Posterior cingulate gyrus (tissue), 11 donors: ENCODE data around the gene ARFGEF3.

Experiments used
- DNase-seq, 10 donors: peaks; one replicate each; pipeline versions ENCODE4 v3.0.0 to v3.0.0-alpha.2; 2020 to 2021; ENCODE audit warnings: mixed read lengths in 3 of 10
- intact Hi-C: fragments of 100-400 bp; cut with DNase I; formaldehyde crosslinking; loops from one replicate; pipeline ENCODE4 v1.15.1; 2023

ARFGEF3 gene

DNA sequence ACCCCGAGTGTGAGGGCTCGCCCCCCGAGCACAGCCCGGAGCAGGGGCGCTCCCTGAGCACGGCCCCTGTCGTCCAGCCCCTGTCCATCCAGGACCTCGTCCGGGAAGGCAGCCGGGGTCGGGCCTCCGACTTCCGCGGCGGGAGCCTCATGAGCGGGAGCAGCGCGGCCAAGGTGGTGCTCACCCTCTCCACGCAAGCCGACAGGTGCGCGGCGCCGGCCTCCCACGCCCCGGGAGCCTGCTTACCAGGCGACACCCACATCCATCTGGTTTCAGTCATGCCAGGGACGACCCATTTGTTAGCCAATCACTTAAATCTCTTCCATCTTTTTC is 130.1 kb downstream of the ARFGEF3 start:
- intact Hi-C loops, result no loop called here
- DNase-seq, result peak in 8 of 10 donors; percentile 39 to 93 (median 50)

- no peak for DNase-seq
- intact Hi-C loops, result no loop called here
Observed at GRCh38 chr6:138292482-138292881, 130.7 kb downstream of the ARFGEF3 start.

DNA sequence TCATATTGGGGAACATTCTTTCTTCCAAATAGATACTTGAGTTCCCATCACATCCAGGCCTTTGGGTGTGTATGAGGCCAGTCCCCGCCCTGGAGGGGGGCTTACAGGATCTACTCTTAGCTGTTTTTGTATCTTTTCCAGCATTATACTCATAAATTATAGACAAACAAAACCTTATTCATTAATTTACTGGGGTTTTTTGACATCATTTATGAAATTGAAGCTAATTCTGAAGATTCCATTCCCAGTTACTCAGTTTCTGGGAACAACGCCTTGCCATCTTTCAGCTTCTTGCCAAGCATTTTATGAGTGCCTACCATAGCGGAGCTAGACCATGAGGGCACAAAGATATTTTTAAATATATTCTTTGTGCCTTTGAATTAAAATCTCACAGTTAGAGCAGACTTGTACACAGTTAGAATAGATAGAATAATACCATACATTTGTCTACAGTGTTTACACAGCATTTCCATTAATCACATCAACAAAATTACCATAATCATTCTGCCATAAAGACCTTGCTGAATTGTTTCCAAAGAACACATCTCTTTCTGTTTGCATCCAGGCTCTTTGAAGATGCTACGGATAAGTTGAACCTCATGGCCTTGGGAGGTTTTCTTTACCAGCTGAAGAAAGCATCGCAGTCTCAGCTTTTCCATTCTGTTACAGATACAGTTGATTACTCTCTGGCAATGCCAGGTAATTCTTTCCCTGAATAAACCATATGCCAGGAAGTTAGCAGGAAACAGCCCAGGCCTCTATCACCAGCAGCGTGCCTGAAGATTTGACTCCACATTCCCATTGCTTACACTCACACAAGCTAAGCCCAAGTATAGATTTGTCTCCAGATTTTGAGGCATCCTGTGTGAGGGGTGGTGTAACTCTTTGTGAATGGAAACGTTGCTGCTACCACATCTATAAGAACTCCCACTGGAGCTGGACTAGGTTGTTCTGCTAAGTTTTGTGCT is 132.0 kb downstream of the ARFGEF3 start:
- DNase-seq, result no peak
- intact Hi-C loops, result no loop called here

DNA sequence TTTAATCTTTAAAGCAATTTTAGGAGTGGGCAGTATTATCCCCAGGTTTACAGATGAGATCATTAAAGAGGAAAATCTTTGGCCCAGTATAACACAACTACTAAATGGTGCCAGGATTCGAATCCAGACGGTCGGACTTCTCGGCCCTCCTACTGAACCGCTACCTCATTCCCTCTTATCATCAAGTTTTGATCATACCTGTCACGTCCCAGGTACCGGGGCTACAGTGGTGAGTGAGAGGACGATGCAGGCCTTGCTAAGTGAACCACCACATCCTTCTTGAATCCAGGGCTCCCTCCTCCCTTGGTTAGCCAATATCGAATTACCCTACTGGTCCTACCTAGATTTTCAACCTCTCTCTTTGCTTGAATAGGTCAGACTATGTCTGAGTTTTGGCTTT is 134.6 kb downstream of the ARFGEF3 start:
- intact Hi-C loops, result no loop called here
- DNase-seq, result no peak

DNA sequence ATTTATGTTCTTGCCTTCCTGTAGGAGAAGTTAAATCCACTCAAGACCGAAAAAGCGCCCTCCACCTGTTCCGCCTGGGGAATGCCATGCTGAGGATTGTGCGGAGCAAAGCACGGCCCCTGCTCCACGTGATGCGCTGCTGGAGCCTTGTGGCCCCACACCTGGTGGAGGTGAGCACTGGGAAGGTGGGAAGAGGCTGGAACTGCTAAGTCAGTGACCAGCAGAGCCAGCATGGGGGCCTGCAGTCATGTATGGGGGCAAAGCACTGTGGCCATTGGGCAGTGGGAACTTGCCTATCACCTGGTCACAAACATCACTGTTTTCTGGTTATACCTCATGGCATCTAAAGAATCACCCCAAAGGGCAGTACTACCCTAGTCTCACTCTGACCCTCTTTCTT is 135.0 kb downstream of the ARFGEF3 start:
- no peak for DNase-seq
- intact Hi-C loops, result no loop called here

- DNase-seq, result no peak
- intact Hi-C loops, result no loop called here
Observed at GRCh38 chr6:138297761-138298298, 136.1 kb downstream of the ARFGEF3 start.

- no peak for DNase-seq
- intact Hi-C loops, result no loop called here
Observed at GRCh38 chr6:138300469-138300868, 138.7 kb downstream of the ARFGEF3 start.

DNA sequence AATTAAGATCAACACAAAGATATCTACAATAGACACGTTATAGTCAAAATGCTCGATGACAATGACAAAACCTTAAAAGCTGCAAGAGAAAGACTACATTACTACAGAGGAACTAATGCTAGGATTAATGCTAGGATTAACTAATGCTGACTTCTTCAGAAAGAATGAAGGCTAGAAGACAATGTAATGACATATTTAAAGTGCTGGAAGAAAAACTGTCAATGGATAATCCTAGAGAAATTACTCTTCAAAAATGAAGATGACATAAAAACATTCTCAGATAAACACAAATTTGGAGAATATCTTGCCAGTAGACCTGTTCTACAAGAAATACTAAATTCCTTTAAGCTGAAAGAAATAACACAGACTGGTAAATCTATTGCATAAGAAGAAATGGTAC is 140.8 kb downstream of the ARFGEF3 start:
- DNase-seq, result no peak
- intact Hi-C loops, result no loop called here

GRCh38 chr6:138307352-138307751 is 145.6 kb downstream of the ARFGEF3 start:
- intact Hi-C loops, result no loop called here
- no peak for DNase-seq

DNA sequence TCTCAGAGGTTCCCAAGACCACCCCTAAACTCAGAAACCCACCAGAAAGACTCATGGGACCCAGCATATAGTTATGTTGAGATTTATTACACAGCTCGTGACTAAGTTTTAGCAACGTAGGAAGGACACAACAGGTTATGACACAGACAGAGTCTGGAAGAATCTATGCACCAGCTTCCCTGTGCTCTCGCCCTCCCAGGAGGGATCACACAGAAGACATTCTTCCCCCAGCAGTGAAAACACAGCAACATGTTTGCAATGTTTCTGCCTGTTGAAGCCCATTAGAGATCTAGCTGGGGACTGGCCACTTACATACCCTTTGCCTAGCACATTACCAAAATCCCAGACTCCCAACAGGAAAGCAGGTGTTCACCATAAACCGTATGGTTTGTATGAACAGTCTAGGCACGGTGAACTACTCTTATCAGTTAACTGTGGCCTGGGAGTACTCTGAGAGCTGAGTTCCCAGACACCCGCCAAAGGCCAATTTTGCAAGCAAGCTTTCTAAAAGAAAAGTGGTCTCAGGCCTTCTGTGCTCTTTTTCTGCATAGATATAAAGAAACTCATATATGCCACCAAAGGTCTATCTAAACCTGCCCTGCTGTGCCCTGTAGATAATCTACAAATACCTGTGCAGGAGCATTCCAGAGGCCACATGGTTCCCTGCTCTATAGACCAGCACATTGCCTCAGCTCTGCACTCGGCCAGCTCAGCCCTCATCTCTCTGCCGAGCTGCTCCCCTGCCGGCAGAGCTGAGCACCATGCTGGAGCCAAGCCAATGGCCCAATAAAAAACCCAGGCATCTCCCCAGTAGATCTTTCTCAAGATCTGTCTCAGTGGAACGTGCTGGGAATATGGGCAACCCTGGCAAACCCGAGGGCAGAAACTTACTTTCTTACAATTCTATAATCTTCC is 146.3 kb downstream of the ARFGEF3 start:
- intact Hi-C loops, result no loop called here
- DNase-seq, result peak in 7 of 10 donors; percentile 31 to 89 (median 54)

GRCh38 chr6:138308731-138309110 is 147.0 kb downstream of the ARFGEF3 start:
- DNase-seq, result no peak
- intact Hi-C loops, result no loop called here

DNA sequence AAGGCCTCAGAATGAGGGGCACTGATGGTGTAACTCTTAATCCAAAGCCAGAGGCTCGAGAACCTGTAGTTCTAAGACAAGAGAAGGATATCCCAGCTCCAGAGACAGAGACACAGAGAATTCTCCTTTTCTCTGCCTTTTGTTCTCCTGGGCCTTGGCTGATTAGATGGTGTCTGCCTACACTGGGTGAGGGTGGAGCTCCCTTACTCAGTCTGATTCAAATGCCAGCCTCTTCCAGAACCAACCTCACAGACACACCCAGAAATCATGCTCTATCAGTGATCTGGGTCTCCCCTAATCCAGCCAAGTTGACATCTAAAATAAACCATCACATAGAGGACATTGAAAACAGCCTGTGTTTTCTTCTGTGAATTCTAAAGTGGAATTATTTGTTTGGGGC is 148.0 kb downstream of the ARFGEF3 start:
- DNase-seq, result no peak
- intact Hi-C loops, result no loop called here

DNA sequence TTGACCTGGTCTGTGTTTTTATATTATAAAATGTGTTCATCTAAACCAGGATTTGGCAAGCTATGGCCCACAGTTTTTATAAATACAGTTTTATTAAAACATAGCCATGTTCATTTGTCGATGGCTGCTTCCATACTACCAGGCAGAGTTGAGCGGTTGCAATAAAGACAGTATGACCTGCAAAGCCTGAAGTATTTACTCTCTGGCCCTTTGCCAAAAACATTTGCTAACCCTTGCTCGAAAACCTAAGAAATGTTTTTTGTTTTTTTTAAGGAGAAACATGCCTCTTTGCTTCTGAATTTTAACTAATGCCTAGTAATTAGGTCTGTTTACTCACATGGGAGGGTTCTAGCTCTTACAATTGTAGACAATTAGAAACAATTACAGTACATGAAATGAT is 148.6 kb downstream of the ARFGEF3 start:
- intact Hi-C loops, result no loop called here
- no peak for DNase-seq

GRCh38 chr6:138310821-138311220 is 149.1 kb downstream of the ARFGEF3 start:
- intact Hi-C loops, result no loop called here
- no peak for DNase-seq

- intact Hi-C loops, result no loop called here
- no peak for DNase-seq
Observed at GRCh38 chr6:138311268-138311667, 149.5 kb downstream of the ARFGEF3 start.

GRCh38 chr6:138318741-138319375 is 157.1 kb downstream of the ARFGEF3 start:
- no peak for DNase-seq
- intact Hi-C loops, result no loop called here

DNA sequence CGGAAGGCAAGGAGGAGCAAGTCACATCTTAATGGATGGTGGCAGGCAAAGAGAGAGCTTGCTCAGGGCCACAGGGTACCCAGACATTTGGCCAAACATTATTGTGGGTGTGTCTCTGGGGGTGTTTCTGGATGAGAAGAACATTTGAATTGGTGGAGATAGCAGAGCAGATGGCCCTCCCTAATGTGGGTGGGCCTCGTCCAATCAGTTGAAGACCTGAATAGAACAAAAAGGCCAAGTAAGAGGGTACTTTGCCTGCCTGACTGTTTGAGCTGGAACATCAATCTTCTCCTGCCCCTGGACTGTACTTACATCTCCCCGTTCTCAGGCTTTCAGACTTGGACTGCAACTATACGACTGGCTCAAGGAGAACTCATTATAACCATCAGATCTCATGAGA is 160.2 kb downstream of the ARFGEF3 start:
- intact Hi-C loops, result no loop called here
- no peak for DNase-seq

DNA sequence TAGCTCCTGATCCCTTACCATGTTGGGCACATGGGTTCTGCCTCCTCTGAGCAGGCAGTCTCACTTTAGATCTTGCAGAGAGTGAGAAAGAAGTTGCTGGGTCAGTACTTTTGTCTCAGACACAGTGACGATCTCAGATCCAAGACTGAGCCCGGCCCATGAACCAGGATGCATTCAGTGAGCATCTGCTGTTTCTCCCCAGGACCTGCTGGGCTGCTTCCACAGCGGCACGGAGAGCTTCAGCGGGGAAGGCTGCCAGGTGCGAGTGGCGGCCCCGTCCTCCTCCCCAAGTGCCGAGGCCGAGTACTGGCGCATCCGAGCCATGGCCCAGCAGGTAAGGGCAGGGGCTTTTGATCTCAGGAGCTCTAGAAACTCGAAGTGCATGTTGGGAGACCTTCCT is 162.1 kb downstream of the ARFGEF3 start:
- intact Hi-C loops, result no loop called here
- DNase-seq, result peak in 1 of 10 donors; percentile 59

GRCh38 chr6:138328210-138328609 is 166.5 kb downstream of the ARFGEF3 start:
- intact Hi-C loops, result no loop called here
- DNase-seq, result no peak

DNA sequence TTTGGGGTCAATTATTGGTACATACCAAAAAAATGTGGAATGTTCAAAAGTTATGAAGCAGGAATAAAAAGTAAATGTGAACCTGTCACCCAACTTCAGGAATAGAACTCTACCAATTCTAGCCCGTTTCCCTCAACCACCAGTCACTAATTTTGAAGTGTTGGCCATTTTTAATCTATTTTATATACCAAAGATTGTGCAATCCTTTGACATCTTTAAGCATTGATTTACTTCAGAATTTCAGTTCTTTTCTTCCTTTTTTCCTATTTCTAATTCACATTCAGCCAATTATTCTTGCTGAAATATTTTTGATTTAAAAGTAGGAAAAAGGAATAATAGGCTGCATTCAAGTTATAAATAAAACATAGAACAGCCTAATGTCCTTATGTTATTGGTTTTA is 169.0 kb downstream of the ARFGEF3 start:
- no peak for DNase-seq
- intact Hi-C loops, result no loop called here

- DNase-seq, result no peak
- intact Hi-C loops, result no loop called here
Observed at GRCh38 chr6:138331444-138331843, 169.7 kb downstream of the ARFGEF3 start.
